ENCODE data around the gene ZNF18.

ZNF18 gene

GRCh38 chr17:12035673-12036072 is 38.4 kb upstream of the ZNF18 start:
- Histone ChIP-seq H3K36me3 (peaks cover 4% of the 10 kb centered on the region), H3K9me3 (ENCODE audit: severe bottlenecking) (no peaks in the 10 kb centered on the region), H3K4me3 (ENCODE audit: low read depth, low read length) (no peak overlapping the region), H3K27me3 (ENCODE audit: insufficient read depth, low read depth, severe bottlenecking) (no peaks in the 10 kb centered on the region), H3K27ac (no peak overlapping the region)
- no peak for DNase-seq
- TF ChIP-seq CTCF (IDR thresholded peaks at IDR 0.05; ENCODE audit: low read depth, low read length), result no peak

GRCh38 chr17:12034538-12034937 is 37.3 kb upstream of the ZNF18 start:
- no peak for DNase-seq
- no peaks in the 10 kb centered on the region for H3K9me3 ChIP-seq (ENCODE audit: severe bottlenecking)
- no peak for TF ChIP-seq CTCF (IDR thresholded peaks at IDR 0.05; ENCODE audit: low read depth, low read length)
- H3K27me3 ChIP-seq (ENCODE audit: insufficient read depth, low read depth, severe bottlenecking), result no peaks in the 10 kb centered on the region
- H3K4me3 ChIP-seq (ENCODE audit: low read depth, low read length), result no peak overlapping the region
- peaks cover 4% of the 10 kb centered on the region for H3K36me3 ChIP-seq
- H3K27ac ChIP-seq, result no peak overlapping the region

GRCh38 chr17:12028611-12029010 is 31.3 kb upstream of the ZNF18 start:
- H3K27me3 ChIP-seq (ENCODE audit: insufficient read depth, low read depth, severe bottlenecking), result no peaks in the 10 kb centered on the region
- no peak overlapping the region for H3K4me3 ChIP-seq (ENCODE audit: low read depth, low read length)
- no peak for TF ChIP-seq CTCF (IDR thresholded peaks at IDR 0.05; ENCODE audit: low read depth, low read length)
- H3K36me3 ChIP-seq, result no peaks in the 10 kb centered on the region
- DNase-seq, result no peak
- no peak overlapping the region for H3K27ac ChIP-seq
- H3K9me3 ChIP-seq (ENCODE audit: severe bottlenecking), result no peaks in the 10 kb centered on the region

- TF ChIP-seq CTCF (IDR thresholded peaks at IDR 0.05; ENCODE audit: low read depth, low read length), result no peak
- Histone ChIP-seq H3K4me3 (ENCODE audit: low read depth, low read length) (no peak overlapping the region), H3K27ac (no peak overlapping the region), H3K9me3 (ENCODE audit: severe bottlenecking) (no peaks in the 10 kb centered on the region), H3K36me3 (no peaks in the 10 kb centered on the region), H3K27me3 (ENCODE audit: insufficient read depth, low read depth, severe bottlenecking) (no peaks in the 10 kb centered on the region)
- DNase-seq, result no peak
Measured at GRCh38 chr17:12027658-12028057, 30.4 kb upstream of the ZNF18 start.

GRCh38 chr17:12024327-12024726 is 27.1 kb upstream of the ZNF18 start:
- Histone ChIP-seq H3K4me3 (ENCODE audit: low read depth, low read length) (no peak overlapping the region), H3K36me3 (no peaks in the 10 kb centered on the region), H3K27ac (no peak overlapping the region), H3K27me3 (ENCODE audit: insufficient read depth, low read depth, severe bottlenecking) (peaks cover 6% of the 10 kb centered on the region), H3K9me3 (ENCODE audit: severe bottlenecking) (no peaks in the 10 kb centered on the region)
- DNase-seq, result no peak
- no peak for TF ChIP-seq CTCF (IDR thresholded peaks at IDR 0.05; ENCODE audit: low read depth, low read length)

- Histone ChIP-seq H3K36me3 (no peaks in the 10 kb centered on the region), H3K4me3 (ENCODE audit: low read depth, low read length) (no peak overlapping the region), H3K27ac (no peak overlapping the region), H3K27me3 (ENCODE audit: insufficient read depth, low read depth, severe bottlenecking) (peaks cover 6% of the 10 kb centered on the region), H3K9me3 (ENCODE audit: severe bottlenecking) (no peaks in the 10 kb centered on the region)
- no peak for TF ChIP-seq CTCF (IDR thresholded peaks at IDR 0.05; ENCODE audit: low read depth, low read length)
- DNase-seq, result no peak
Measured at GRCh38 chr17:12022310-12022709, 25.0 kb upstream of the ZNF18 start.

All from WERI-Rb-1 (cell line).